ENCODE data around the gene ZBTB40. TPM values are rescaled to one million over a fixed set of nuclear protein-coding genes. Genes with fewer than 3 reads are reported as not detected.

The ZBTB40 gene
- total RNA-seq, 2 donors from 2014 or later = 11.2 to 16.2 TPM

DNA sequence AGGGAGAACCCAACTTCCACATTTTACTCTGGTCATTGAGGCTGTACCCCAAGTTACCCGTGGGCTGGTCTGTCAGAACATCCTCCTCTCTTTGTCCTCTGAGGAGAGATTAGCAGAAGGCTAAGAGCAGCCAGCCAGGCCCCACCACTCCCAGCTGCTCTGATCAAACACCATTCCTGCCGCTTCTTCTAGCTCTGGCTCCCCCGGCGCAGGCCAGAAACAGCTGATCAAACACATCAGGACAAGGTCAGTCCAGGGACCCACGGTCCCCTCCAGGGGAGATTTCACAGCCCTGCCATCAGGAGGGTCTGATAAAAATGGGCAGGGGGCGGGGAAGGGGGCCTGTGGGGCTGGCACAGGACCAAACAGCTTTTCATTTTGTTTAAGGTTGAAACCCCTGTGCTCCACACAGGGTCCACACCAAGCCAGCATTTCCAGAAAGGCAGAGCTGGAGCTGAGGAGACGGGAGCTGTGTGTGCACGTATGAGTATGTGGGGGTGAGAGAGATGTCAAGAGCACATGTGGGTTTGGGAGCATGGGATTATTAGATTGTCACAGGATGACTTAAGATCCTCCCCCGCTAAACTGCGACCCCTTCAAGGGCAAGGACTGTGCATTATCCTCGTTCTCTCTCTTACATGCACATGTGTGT, 81.7 kb downstream of the ZBTB40 start:
- Histone ChIP-seq H3K36me3 (no peaks in the 10 kb centered on the region), H3K9me3 (no peaks in the 10 kb centered on the region), H3K27ac (no peak overlapping the region), H3K9ac (ENCODE audit: low read depth in 2 of 2, low read length in 2 of 2) (no peak overlapping the region), H3K4me3 (no peak overlapping the region), H3K27me3 (no peaks in the 10 kb centered on the region), H3K4me1 (no peaks in the 10 kb centered on the region)
- intact Hi-C loops (cut with DNase I) = no loop called here
- no peak for DNase-seq
- TF ChIP-seq, protein P1, sequence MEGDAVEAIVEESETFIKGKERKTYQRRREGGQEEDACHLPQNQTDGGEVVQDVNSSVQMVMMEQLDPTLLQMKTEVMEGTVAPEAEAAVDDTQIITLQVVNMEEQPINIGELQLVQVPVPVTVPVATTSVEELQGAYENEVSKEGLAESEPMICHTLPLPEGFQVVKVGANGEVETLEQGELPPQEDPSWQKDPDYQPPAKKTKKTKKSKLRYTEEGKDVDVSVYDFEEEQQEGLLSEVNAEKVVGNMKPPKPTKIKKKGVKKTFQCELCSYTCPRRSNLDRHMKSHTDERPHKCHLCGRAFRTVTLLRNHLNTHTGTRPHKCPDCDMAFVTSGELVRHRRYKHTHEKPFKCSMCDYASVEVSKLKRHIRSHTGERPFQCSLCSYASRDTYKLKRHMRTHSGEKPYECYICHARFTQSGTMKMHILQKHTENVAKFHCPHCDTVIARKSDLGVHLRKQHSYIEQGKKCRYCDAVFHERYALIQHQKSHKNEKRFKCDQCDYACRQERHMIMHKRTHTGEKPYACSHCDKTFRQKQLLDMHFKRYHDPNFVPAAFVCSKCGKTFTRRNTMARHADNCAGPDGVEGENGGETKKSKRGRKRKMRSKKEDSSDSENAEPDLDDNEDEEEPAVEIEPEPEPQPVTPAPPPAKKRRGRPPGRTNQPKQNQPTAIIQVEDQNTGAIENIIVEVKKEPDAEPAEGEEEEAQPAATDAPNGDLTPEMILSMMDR (IDR thresholded peaks at IDR 0.05) = no peak

GRCh38 chr1:22534951-22535350, 83.3 kb downstream of the ZBTB40 start:
- intact Hi-C loops (cut with DNase I) = no loop called here
- H3K4me1 ChIP-seq = no peaks in the 10 kb centered on the region
- no peak overlapping the region for H3K9ac ChIP-seq (ENCODE audit: low read depth in 2 of 2, low read length in 2 of 2)
- no peak for DNase-seq
- no peaks in the 10 kb centered on the region for H3K9me3 ChIP-seq
- no peaks in the 10 kb centered on the region for H3K36me3 ChIP-seq
- H3K4me3 ChIP-seq = no peak overlapping the region
- TF ChIP-seq, protein P1 (IDR thresholded peaks at IDR 0.05) = no peak
- no peak overlapping the region for H3K27ac ChIP-seq
- no peaks in the 10 kb centered on the region for H3K27me3 ChIP-seq

DNA sequence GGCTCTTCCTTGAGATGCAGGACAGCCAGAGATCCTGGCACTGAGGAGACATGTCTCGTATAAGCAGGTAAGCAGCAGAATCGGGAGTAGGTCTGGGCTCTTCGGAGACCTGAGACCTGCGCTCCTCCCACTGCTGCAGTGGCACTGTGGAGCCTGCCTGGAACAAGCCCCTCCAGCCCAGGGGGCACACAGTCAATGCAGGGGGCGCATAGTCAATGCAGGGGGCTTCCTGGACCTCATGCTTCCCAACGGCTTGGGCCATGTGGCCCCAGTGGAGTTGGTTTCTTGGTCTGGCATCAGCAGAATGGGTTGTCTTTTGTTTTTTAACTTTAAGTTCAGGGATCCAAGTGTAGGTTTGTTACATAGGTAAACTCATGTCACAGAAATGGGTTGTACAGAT, 83.7 kb downstream of the ZBTB40 start:
- H3K9me3 ChIP-seq = no peaks in the 10 kb centered on the region
- H3K9ac ChIP-seq (ENCODE audit: low read depth in 2 of 2, low read length in 2 of 2) = no peak overlapping the region
- no peak for DNase-seq
- no peaks in the 10 kb centered on the region for H3K27me3 ChIP-seq
- no peak overlapping the region for H3K27ac ChIP-seq
- H3K36me3 ChIP-seq = no peaks in the 10 kb centered on the region
- TF ChIP-seq, protein P1 (IDR thresholded peaks at IDR 0.05) = no peak
- intact Hi-C loops (cut with DNase I) = no loop called here
- H3K4me1 ChIP-seq = no peaks in the 10 kb centered on the region
- no peak overlapping the region for H3K4me3 ChIP-seq

DNA sequence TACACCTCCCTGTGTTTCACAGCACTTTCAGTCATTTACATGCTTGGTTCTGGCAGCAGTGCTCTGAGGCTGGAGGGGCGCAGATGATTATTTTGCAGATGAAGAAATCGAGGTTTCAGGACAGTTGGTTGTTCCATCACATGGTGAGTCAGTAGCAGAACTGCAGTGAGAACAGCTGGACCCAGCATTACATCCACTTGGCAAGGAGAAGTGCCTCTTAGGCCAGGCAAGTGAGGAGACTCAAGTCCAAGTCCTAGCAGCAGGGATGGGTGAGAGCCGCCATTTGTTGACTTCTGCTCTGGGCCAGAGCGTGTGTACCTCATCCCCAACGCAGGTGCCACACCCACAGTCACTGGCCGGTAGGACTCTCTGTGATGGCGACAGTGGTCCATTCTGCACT, 84.9 kb downstream of the ZBTB40 start:
- H3K9me3 ChIP-seq = no peaks in the 10 kb centered on the region
- H3K4me1 ChIP-seq = no peaks in the 10 kb centered on the region
- no peak for DNase-seq
- H3K27ac ChIP-seq = no peak overlapping the region
- TF ChIP-seq, protein P1 (IDR thresholded peaks at IDR 0.05) = no peak
- no peak overlapping the region for H3K9ac ChIP-seq (ENCODE audit: low read depth in 2 of 2, low read length in 2 of 2)
- no peaks in the 10 kb centered on the region for H3K36me3 ChIP-seq
- intact Hi-C loops (cut with DNase I) = no loop called here
- H3K4me3 ChIP-seq = no peak overlapping the region
- H3K27me3 ChIP-seq = no peaks in the 10 kb centered on the region

GRCh38 chr1:22537441-22538139, 85.9 kb downstream of the ZBTB40 start:
- no peaks in the 10 kb centered on the region for H3K4me1 ChIP-seq
- no peaks in the 10 kb centered on the region for H3K36me3 ChIP-seq
- no peaks in the 10 kb centered on the region for H3K27me3 ChIP-seq
- H3K27ac ChIP-seq = no peak overlapping the region
- no peaks in the 10 kb centered on the region for H3K9me3 ChIP-seq
- no peak for DNase-seq
- intact Hi-C loops (cut with DNase I) = no loop called here
- TF ChIP-seq, protein P1 (IDR thresholded peaks at IDR 0.05) = no peak
- H3K4me3 ChIP-seq = no peak overlapping the region
- H3K9ac ChIP-seq (ENCODE audit: low read depth in 2 of 2, low read length in 2 of 2) = no peak overlapping the region

Data from colonic mucosa (tissue), 4 donors.